Gastroesophageal sphincter (tissue), 4 donors: ENCODE data around the gene PERCC1. TPM values are rescaled to one million over a fixed set of nuclear protein-coding genes. Genes with fewer than 3 reads are reported as not detected.

ENCODE experiments used
- ATAC-seq: fragments of 150-250 bp; one replicate; pipeline ENCODE4 v1.9.1; 2016; ENCODE audit warnings: mild to moderate bottlenecking, moderate library complexity
- H3K27ac ChIP-seq, 4 donors: fragments of 200-600 bp; sonication (generic) in 3 of 4; 1 replicate in 3 of 4; 2 replicates in 1 of 4; pipeline ENCODE4 v1.5.1; 2016 to 2019
- H3K27me3 ChIP-seq: fragments of 200-600 bp; sonication (generic); one replicate; pipeline ENCODE4 v1.5.1; 2019
- H3K36me3 ChIP-seq, 2 donors: fragments of 200-600 bp; sonication (generic); one replicate each; pipeline ENCODE4 v1.5.1; 2019; ENCODE audit warnings: control low read depth in 1 of 2
- H3K4me1 ChIP-seq, 3 donors: fragments of 200-600 bp; sonication (generic); 1 replicate in 2 of 3; 2 replicates in 1 of 3; pipeline ENCODE4 v1.5.1; 2016 to 2019; ENCODE audit warnings: control low read depth in 2 of 3
- H3K4me3 ChIP-seq, 2 donors: fragments of 200-600 bp; sonication (generic); one replicate each; pipeline ENCODE4 v1.5.1; 2019; ENCODE audit warnings: mild to moderate bottlenecking in 1 of 2, moderate library complexity in 1 of 2
- H3K9me3 ChIP-seq, 3 donors: fragments of 200-600 bp; sonication (generic); one replicate each; pipeline ENCODE4 v1.5.1; 2017 to 2019; ENCODE audit warnings: control low read depth in 2 of 3
- CTCF ChIP-seq, 4 experiments: fragments of 200-600 bp in 2 of 4; fragments of 450-650 bp in 2 of 4; sonication (generic) in 1 of 4; IDR thresholded peaks; one replicate each; pipeline ENCODE4 v1.5.1; 2017 to 2019; ENCODE audit warnings: antibody characterized with exemption in 4 of 4, mild to moderate bottlenecking in 2 of 4, moderate library complexity in 2 of 4
- EP300 ChIP-seq: sonication (generic); formaldehyde crosslinking; IDR thresholded peaks from one replicate; pipeline ENCODE4 v1.6.1; 2017; ENCODE audit warnings: antibody characterized with exemption, mild to moderate bottlenecking
- POLR2A ChIP-seq, 2 donors: fragments of 450-650 bp; IDR thresholded peaks; one replicate each; pipeline ENCODE4 v1.6.1; 2017; ENCODE audit warnings: antibody characterized with exemption in 2 of 2, mild to moderate bottlenecking in 2 of 2, moderate library complexity in 1 of 2
- POLR2AphosphoS5 ChIP-seq: sonication (generic); formaldehyde crosslinking; IDR thresholded peaks from one replicate; pipeline ENCODE4 v1.6.1; 2017; ENCODE audit warnings: antibody characterized with exemption
- WGBS, 2 donors: methylation state at CpG; one replicate each; pipeline ENCODE4 v1.1.5; 2018; ENCODE audit warnings: low coverage in 1 of 2; 5-methylcytosine and 5-hydroxymethylcytosine counted together
- total RNA-seq, 4 donors: library from RNA; depleted of rRNA; stranded (reverse); fragments of >200 nt; gene quantifications; one replicate each; pipeline ENCODE4 v1.1.0, GENCODE V29; 2016

PERCC1 gene
- total RNA-seq, 4 donors from 2014 or later, result 0.74 TPM; not detected in 3

DNA sequence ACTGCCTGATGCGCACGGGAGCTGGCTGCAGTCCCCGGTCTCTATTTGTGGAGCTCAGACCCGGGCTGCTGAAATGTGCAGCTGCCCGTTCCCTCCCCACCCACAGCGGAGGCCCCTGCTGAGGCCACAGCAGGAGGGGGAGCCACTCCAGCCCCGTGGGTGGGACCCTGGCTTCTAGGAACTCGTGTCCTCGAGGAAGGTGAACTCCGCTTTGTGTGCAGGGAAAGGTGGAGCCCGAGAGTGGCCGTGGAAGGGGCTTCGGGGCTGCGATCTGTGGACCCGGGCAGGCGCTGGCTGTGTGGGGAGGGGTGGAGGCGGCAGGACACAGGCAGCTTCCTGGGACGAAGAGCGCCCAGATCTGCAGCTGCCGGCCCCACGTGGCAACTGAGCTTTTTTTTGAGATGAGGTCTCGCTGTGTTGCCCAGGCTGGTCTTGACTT lies 10.5 kb downstream of the PERCC1 start:
- Histone ChIP-seq H3K27me3 (no peaks in the 10 kb centered on the region), H3K4me1 (no peaks in the 10 kb centered on the region), H3K4me3 (no peak overlapping the region), H3K36me3 (peaks cover 0 to 25% of the 10 kb centered on the region in 2 donors), H3K27ac (no peak overlapping the region), H3K9me3 (no peaks in the 10 kb centered on the region)
- WGBS, 2 donors, result 40% methylated on average over 1 of the region's 22 CpGs; no CpG with 5 or more reads in 1 of the 2 donors
- ATAC-seq, result no peak
- no peak for TF ChIP-seq POLR2A (IDR thresholded peaks at IDR 0.05)
- no peak for TF ChIP-seq CTCF (IDR thresholded peaks at IDR 0.05)
- TF ChIP-seq POLR2AphosphoS5, result no peak
- no peak for TF ChIP-seq EP300

GRCh38 chr16:1442697-1443096 lies 11.8 kb downstream of the PERCC1 start:
- H3K27ac ChIP-seq, result no peak overlapping the region
- ATAC-seq, result no peak
- no peak for TF ChIP-seq CTCF (IDR thresholded peaks at IDR 0.05)
- no peak for TF ChIP-seq POLR2A (IDR thresholded peaks at IDR 0.05)
- TF ChIP-seq EP300, result no peak
- no peak for TF ChIP-seq POLR2AphosphoS5
- H3K36me3 ChIP-seq, result peaks cover 0 to 34% of the 10 kb centered on the region in 2 donors
- H3K27me3 ChIP-seq, result no peaks in the 10 kb centered on the region
- 100% methylated on average over 3 of the region's 24 CpGs; no CpG with 5 or more reads in 1 of the 2 donors for WGBS, 2 donors
- H3K4me1 ChIP-seq, result no peaks in the 10 kb centered on the region
- H3K4me3 ChIP-seq, result no peak overlapping the region
- H3K9me3 ChIP-seq, result no peaks in the 10 kb centered on the region

- TF ChIP-seq CTCF (IDR thresholded peaks at IDR 0.05), result no peak
- TF ChIP-seq POLR2AphosphoS5, result no peak
- no peak for TF ChIP-seq POLR2A (IDR thresholded peaks at IDR 0.05)
- TF ChIP-seq EP300, result no peak
- H3K4me1 ChIP-seq, result no peaks in the 10 kb centered on the region
- no peak overlapping the region for H3K4me3 ChIP-seq
- H3K9me3 ChIP-seq, result no peaks in the 10 kb centered on the region
- no CpG with 5 or more reads among the region's 38 CpGs for WGBS, 2 donors
- ATAC-seq, result no peak
- peaks cover 0 to 39% of the 10 kb centered on the region in 2 donors for H3K36me3 ChIP-seq
- H3K27me3 ChIP-seq, result no peaks in the 10 kb centered on the region
- H3K27ac ChIP-seq, result no peak overlapping the region
These were observed 12.6 kb downstream of the PERCC1 start for GRCh38 chr16:1443403-1443973.

- no CpG with 5 or more reads among the region's 27 CpGs for WGBS, 2 donors
- TF ChIP-seq CTCF (IDR thresholded peaks at IDR 0.05), result no peak
- TF ChIP-seq POLR2A (IDR thresholded peaks at IDR 0.05), result no peak
- TF ChIP-seq EP300, result no peak
- TF ChIP-seq POLR2AphosphoS5, result no peak
- H3K27me3 ChIP-seq, result no peaks in the 10 kb centered on the region
- H3K9me3 ChIP-seq, result no peaks in the 10 kb centered on the region
- H3K36me3 ChIP-seq, result peaks cover 0 to 46% of the 10 kb centered on the region in 2 donors
- no peak for ATAC-seq
- no peaks in the 10 kb centered on the region for H3K4me1 ChIP-seq
- H3K4me3 ChIP-seq, result no peak within 1 kb of the TSS
- H3K27ac ChIP-seq, result no peak within 1 kb of the TSS
These were observed 13.3 kb downstream of the PERCC1 start, which contains the start of gene CCDC154 for GRCh38 chr16:1443980-1444729. TSS of gene CCDC154 (minus strand) at chr16:1444556. CDS start at chr16:1444322, 234 bp downstream.
